GM18951 (cell line): ENCODE measurements around the gene DERL2.

Experiments used
- POLR2A ChIP-seq: IDR thresholded peaks from 4 replicates; pipeline ENCODE4 v1.6.1; 2011; ENCODE audit warnings: mild to moderate bottlenecking; ENCODE audit not compliant: insufficient read length, insufficient read depth; ENCODE audit errors: extremely low read depth
- in situ Hi-C: fragments of 300-500 bp; cut with MboI; formaldehyde crosslinking; loops from one replicate; pipeline ENCODE4 v1.12.0; 2022; ENCODE audit warnings: low sequenced_read_pairs, mixed read lengths, inconsistent platforms; ENCODE audit not compliant: unreplicated experiment

DERL2 gene

GRCh38 chr17:5486206-5487124 is 487 bp upstream of the DERL2 start, which contains the start of gene MIS12:
Gene MIS12 (plus strand): TSS chr17:5486566. CDS start chr17:5488863, 2,297 bp downstream.
- in situ Hi-C loops, result no loop called here
- peak; percentile 90 for TF ChIP-seq POLR2A

DNA sequence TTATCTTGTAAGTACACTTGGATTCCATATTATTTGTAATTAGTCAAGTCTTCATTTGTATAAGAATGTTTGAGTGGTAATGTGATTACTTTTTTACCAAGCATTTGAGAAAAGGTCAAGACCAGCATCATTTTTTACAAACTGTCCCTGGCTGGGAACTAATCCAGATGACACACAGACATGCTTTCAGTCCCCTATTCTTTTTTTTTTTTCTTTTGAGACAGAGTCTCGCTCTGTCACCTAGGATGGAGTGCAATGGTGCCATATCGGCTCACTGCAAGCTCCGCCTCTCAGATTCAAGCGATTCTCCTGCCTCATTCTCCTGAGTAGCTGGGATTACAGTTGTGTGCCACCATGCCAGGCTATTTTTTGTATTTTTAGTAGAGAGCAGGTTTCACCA is 4.5 kb downstream of the DERL2 start:
- no peak for TF ChIP-seq POLR2A

DNA sequence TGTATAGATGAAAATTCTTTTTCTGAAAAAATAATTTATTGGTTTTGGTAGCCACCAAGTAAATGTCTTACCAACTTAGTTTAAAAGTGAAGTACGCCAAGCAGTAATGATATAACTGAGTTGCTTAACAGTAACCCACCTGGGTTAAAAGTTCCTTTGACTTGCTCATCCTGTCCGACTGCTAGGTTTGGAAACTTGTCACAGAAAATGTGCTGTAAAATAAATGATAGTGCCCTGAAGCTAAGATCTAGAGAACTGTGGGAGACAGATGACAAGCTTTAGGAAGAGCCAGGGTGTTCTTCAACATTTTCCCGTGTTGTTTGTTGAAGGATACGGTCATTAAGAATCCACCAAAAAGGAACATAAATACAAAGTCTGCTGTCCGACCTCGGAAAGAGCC is 5.0 kb downstream of the DERL2 start:
- in situ Hi-C loops, result no loop called here

More for the DNA sequence above, 4.5 kb downstream of the DERL2 start:
- in situ Hi-C loops, result no loop called here

GRCh38 chr17:5478992-5479391 is 7.0 kb downstream of the DERL2 start:
- in situ Hi-C loops, result no loop called here
- TF ChIP-seq POLR2A, result no peak

More for the DNA sequence above, 5.0 kb downstream of the DERL2 start:
- TF ChIP-seq POLR2A, result no peak

GRCh38 chr17:5473906-5474305 is 12.1 kb downstream of the DERL2 start:
- in situ Hi-C loops, result no loop called here
- no peak for TF ChIP-seq POLR2A

- no peak for TF ChIP-seq POLR2A
- in situ Hi-C loops, result no loop called here
These were observed 13.5 kb downstream of the DERL2 start for GRCh38 chr17:5472511-5472910.

DNA sequence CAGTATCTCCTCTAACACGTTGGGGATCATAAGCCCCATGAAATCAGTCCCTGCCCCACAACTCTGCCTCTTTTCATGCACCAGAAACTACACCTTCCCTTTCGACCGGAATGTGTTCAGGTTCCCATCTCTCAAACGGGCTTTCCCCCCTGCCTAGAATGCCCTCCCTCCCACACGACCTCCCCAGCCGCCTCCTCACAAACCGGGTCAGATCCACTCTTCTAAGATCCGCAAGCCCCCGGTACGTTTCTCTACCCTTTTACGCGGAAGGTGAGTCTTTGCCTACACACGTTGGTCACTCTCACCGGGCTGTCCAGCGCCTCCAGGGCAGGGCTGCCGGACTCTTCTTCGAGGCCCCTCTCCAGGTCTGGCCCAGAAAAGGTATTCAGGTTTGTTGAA is 17.9 kb downstream of the DERL2 start:
- in situ Hi-C loops, result no loop called here

DNA sequence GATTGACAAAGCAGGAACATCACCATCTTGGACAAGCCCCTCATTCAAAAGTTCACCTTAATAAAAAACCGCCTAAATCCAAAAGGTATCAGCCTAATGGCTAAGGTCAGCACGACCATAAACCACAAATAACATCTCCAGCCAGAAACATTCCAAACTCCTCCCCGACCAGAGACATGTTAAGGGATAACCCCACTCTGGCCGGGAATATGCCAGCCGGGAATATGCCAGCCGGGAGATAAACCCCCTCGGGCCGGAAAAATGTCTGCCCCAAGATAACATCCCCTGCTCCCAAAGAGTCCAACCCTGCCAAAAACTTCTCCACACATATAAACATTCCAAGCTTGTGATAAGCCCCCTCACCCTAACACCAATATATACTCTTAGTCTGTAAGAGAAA is 18.6 kb downstream of the DERL2 start:
- in situ Hi-C loops, result no loop called here
- TF ChIP-seq POLR2A, result no peak

More for the DNA sequence above, 17.9 kb downstream of the DERL2 start:
- no peak for TF ChIP-seq POLR2A

DNA sequence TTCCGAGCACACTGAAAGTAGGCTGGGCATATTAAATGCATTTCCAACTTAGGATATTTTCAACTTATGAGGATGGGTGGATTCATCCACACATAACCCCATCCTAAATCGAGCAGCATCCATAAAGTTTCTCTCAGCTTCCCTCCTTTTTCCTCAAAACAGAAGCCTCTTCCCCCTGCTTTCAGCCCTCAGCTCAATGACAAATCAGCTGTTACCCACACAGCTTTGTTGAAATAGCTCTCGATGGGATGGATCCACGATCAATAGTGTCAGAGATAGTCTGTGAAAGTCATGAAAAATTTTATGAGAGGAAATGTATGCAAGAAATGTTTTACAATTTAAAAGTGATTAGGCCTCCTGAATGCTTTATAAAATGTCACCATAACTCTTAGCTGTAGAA is 19.7 kb downstream of the DERL2 start:
- in situ Hi-C loops, result no loop called here
- TF ChIP-seq POLR2A, result no peak

DNA sequence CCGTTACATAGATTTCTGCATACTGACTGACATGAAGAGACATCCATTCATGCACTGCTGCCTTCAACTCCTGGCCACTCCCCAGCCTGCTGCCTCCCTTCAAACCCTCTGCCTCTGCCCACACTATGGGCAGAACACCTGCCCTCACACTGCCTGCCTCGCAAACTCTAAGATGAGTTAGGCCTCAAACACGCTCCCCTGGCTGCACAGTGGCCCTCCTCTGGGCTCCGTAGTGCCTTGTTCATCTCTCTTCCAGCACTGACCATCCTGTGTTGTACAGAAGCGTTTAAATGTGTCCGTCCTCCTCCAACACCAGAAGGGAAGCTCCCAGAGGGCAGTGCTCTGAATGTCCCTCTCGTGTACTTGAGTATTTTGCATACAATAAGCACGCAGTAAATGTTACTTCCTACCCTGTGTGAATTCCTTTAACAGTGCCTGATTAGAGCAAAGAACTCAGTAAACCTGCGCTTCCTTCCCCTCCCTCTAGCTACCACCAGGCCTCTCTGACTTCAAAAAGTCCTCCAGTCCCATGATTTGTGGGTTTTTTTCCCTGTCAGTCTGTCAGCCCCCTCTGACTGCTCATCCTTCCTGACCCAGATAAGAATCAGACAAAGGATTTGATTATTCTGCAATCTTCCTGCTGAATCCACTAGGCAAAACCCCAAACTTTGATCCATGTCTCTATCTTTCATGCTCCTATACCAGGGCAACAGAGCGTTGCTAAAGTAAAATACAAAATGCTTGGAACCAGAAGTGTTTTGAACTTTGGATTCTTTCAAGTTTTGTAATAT is 21.1 kb downstream of the DERL2 start:
- TF ChIP-seq POLR2A, result no peak
- in situ Hi-C loops, result no loop called here

DNA sequence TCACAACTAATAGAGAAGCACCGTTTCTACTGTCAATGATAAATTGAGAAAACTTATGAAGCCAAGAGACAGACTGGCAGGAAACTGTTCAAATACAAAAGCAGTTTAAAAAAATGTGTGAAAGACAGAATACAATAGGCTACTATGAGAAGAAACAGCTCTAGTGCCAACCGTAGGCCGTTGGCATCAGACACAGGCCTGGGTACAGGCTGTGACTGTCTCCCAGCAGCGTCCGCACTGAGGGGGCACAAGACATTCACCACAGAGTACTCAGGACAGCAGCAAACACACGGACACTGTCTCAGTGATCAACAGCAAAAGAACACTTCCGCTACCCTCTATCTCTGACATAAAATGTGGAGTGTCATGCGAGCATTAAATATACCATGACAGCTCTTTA is 39.2 kb downstream of the DERL2 start:
- no peak for TF ChIP-seq POLR2A
- in situ Hi-C loops, result no loop called here

GRCh38 chr17:5444209-5444608 is 41.8 kb downstream of the DERL2 start:
- in situ Hi-C loops, result no loop called here
- TF ChIP-seq POLR2A, result no peak

GRCh38 chr17:5443728-5444127 is 42.2 kb downstream of the DERL2 start:
- TF ChIP-seq POLR2A, result no peak

More at GRCh38 chr17:5443728-5444127, 42.2 kb downstream of the DERL2 start:
- in situ Hi-C loops, result no loop called here
